GM12874 (cell line): ENCODE results near the gene AFDN.

Experiments used
- CTCF ChIP-seq: IDR thresholded peaks from 2 replicates; pipeline ENCODE4 v1.5.1; 2011; ENCODE audit warnings: low read depth, mild to moderate bottlenecking, control low read depth, low read length, moderate library complexity; ENCODE audit not compliant: insufficient read depth

AFDN gene

GRCh38 chr6:167948716-167949115 lies 122.0 kb downstream of the AFDN start:
- TF ChIP-seq CTCF, result no peak

DNA sequence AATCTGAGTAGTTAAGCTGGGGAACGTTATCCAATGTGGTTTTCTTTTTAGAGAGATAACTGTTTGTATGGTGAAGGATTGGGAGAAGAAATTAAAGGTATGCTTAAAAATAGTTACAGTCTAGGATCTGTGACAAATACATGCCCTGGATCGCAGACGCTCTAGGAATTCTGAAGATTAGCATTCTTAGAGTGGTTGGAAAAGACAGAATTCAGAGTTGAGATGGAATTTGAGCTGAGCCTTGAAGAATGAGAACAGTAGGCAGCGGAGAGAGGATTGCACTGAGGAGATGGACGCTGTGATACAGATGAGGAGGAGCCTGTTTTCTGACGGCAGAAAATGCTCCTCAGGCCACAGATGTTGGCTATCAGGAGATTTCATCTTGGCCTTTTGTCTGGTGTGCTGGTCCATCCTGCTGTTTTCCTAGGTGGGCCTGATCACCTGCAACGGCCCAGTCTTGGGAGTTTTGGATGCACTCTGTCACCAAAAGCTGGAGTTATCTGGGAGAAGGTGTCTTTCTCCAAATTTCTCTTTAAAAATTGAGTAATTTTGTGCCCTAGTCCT lies 122.5 kb downstream of the AFDN start:
- TF ChIP-seq CTCF, result no peak

GRCh38 chr6:167951781-167952511 lies 125.2 kb downstream of the AFDN start:
- no peak for TF ChIP-seq CTCF

- TF ChIP-seq CTCF, result no peak
Observed at GRCh38 chr6:167952512-167952859, 125.8 kb downstream of the AFDN start.

- no peak for TF ChIP-seq CTCF
Observed at GRCh38 chr6:167953551-167953950, 126.8 kb downstream of the AFDN start.

DNA sequence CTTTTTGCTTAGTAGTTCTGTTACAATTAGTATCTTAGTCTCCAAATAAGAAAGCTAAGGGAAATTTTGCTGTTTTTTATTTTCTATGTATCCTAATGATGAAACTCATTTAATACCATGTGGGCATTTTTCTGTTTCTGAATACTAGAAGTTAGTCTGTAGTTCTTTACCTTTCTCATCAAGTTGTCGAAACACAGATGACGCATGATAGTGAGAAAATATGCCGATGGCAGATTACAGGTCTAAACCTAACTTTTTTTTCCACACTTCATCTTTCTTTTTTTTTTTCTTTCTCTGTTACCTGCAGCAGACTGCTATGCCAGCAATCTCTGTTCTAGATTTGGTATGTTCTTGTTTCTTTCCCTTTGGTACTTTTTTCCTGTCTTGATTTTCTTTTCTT lies 127.4 kb downstream of the AFDN start:
- TF ChIP-seq CTCF, result no peak

GRCh38 chr6:167956491-167956890 lies 129.8 kb downstream of the AFDN start:
- no peak for TF ChIP-seq CTCF
